Trophoblast cell (in vitro differentiated cells and primary cell): ENCODE data around the gene IL1F10.

Source experiments
- DNase-seq, 2 donors: peaks; one replicate each; pipeline ENCODE4 v3.0.0-alpha.2; 2016
- H2AFZ ChIP-seq: 2 replicates; pipeline ENCODE4 v1.6.1; 2013; ENCODE audit warnings: low read length, moderate library complexity, mild to moderate bottlenecking; ENCODE audit not compliant: insufficient read depth, poor library complexity
- H2AK5ac ChIP-seq: 2 replicates; pipeline ENCODE4 v1.6.1; 2013; ENCODE audit warnings: mild to moderate bottlenecking, low read length
- H2BK120ac ChIP-seq: 2 replicates; pipeline ENCODE4 v1.6.1; 2013; ENCODE audit warnings: low read length, mild to moderate bottlenecking, moderate library complexity; ENCODE audit not compliant: insufficient read depth, poor library complexity
- H2BK12ac ChIP-seq: 2 replicates; pipeline ENCODE4 v1.6.1; 2013; ENCODE audit warnings: mild to moderate bottlenecking, low read length, moderate library complexity
- H2BK5ac ChIP-seq: 2 replicates; pipeline ENCODE4 v1.6.1; 2013; ENCODE audit warnings: low read length, low read depth, moderate library complexity, mild to moderate bottlenecking; ENCODE audit not compliant: poor library complexity
- H3K14ac ChIP-seq: 2 replicates; pipeline ENCODE4 v1.6.1; 2013; ENCODE audit warnings: mild to moderate bottlenecking, low read length
- H3K18ac ChIP-seq: 2 replicates; pipeline ENCODE4 v1.6.1; 2013; ENCODE audit warnings: mild to moderate bottlenecking, low read length
- H3K23ac ChIP-seq: 2 replicates; pipeline ENCODE4 v1.6.1; 2013; ENCODE audit warnings: low read length
- H3K27ac ChIP-seq: 2 replicates; pipeline ENCODE4 v1.5.1; 2013; ENCODE audit warnings: low read depth, mild to moderate bottlenecking, inconsistent platforms, low read length, moderate library complexity
- H3K27me3 ChIP-seq: 2 replicates; pipeline ENCODE4 v1.6.1; 2013; ENCODE audit warnings: inconsistent platforms, mild to moderate bottlenecking, low read length, moderate library complexity; ENCODE audit not compliant: insufficient read depth
- H3K36me3 ChIP-seq, 2 experiments: 1 replicate in 1 of 2; 2 replicates in 1 of 2; pipeline ENCODE4 v1.6.1; 2013; ENCODE audit warnings: low read length in 2 of 2, mild to moderate bottlenecking in 2 of 2, moderate library complexity in 1 of 2; ENCODE audit not compliant: insufficient read depth in 2 of 2, control insufficient read depth in 1 of 2
- H3K4ac ChIP-seq: 2 replicates; pipeline ENCODE4 v1.6.1; 2013; ENCODE audit warnings: low read depth, mild to moderate bottlenecking, low read length, moderate library complexity
- H3K4me1 ChIP-seq, 2 experiments: 1 replicate in 1 of 2; 2 replicates in 1 of 2; pipeline ENCODE4 v1.6.1; 2013; ENCODE audit warnings: low read length in 2 of 2, mild to moderate bottlenecking in 2 of 2, moderate library complexity in 1 of 2; ENCODE audit not compliant: insufficient read depth in 2 of 2, control insufficient read depth in 1 of 2
- H3K4me2 ChIP-seq: 2 replicates; pipeline ENCODE4 v1.6.1; 2013; ENCODE audit warnings: inconsistent platforms, mild to moderate bottlenecking, low read length, moderate library complexity
- H3K4me3 ChIP-seq: 2 replicates; pipeline ENCODE4 v1.5.1; 2013; ENCODE audit warnings: mild to moderate bottlenecking, low read depth, low read length, inconsistent platforms
- H3K79me1 ChIP-seq: one replicate; pipeline ENCODE4 v1.6.1; 2013; ENCODE audit warnings: low read length
- H3K79me2 ChIP-seq: 2 replicates; pipeline ENCODE4 v1.6.1; 2013; ENCODE audit warnings: low read length, mild to moderate bottlenecking; ENCODE audit not compliant: control insufficient read depth, insufficient read depth, poor library complexity
- H3K9ac ChIP-seq: 2 replicates; pipeline ENCODE4 v1.6.1; 2013; ENCODE audit warnings: mild to moderate bottlenecking, low read length
- H3K9me3 ChIP-seq: 2 replicates; pipeline ENCODE4 v1.6.1; 2013; ENCODE audit warnings: low read depth, mild to moderate bottlenecking, control low read depth, inconsistent platforms, low read length; ENCODE audit not compliant: insufficient read depth
- H4K12ac ChIP-seq: 2 replicates; pipeline ENCODE4 v1.6.1; 2013; ENCODE audit warnings: low read depth, mild to moderate bottlenecking, low read length, moderate library complexity
- H4K8ac ChIP-seq: 2 replicates; pipeline ENCODE4 v1.6.1; 2013; ENCODE audit warnings: low read depth, mild to moderate bottlenecking, low read length, moderate library complexity
- H4K91ac ChIP-seq: one replicate; pipeline ENCODE4 v1.6.1; 2013; ENCODE audit warnings: low read depth, mild to moderate bottlenecking, low read length, moderate library complexity
- WGBS: extraction: QIAGEN DNeasy Blood & Tissue Kit; methylation state at CpG from one replicate; pipeline ENCODE4 v1.1.7; 2013; ENCODE audit warnings: missing lambda C conversion rate; ENCODE audit not compliant: insufficient read length, insufficient coverage; ENCODE audit errors: extremely low coverage; 5-methylcytosine and 5-hydroxymethylcytosine counted together

IL1F10 gene

GRCh38 chr2:113118263-113118657 lies 50.5 kb downstream of the IL1F10 start:
- Histone ChIP-seq H3K79me2 (no peaks in the 10 kb centered on the region), H3K23ac (no peak overlapping the region), H2AFZ (no peak overlapping the region), H3K4me3 (no peak overlapping the region), H4K12ac (no peak overlapping the region), H3K14ac (no peak overlapping the region), H4K8ac (no peak overlapping the region), H2BK5ac (no peak overlapping the region), H3K4me2 (no peak overlapping the region), H3K36me3 (no peaks in the 10 kb centered on the region), H3K79me1 (no peaks in the 10 kb centered on the region), H3K9me3 (peaks cover 2% of the 10 kb centered on the region), H3K18ac (no peak overlapping the region), H2AK5ac (no peak overlapping the region), H3K9ac (no peak overlapping the region), H4K91ac (no peak overlapping the region), H2BK12ac (no peak overlapping the region), H3K27ac (no peak overlapping the region), H3K27me3 (no peaks in the 10 kb centered on the region), H2BK120ac (no peak overlapping the region), H3K4ac (no peak overlapping the region), H3K4me1 (peaks cover 5 to 7% of the 10 kb centered on the region in 2 experiments)
- no peak for DNase-seq
- whole genome bisulfite sequencing = no CpG with 5 or more reads among the region's 2 CpGs

- no peak overlapping the region for H4K12ac ChIP-seq
- no peak for DNase-seq
- no peak overlapping the region for H3K9ac ChIP-seq
- peaks cover 2% of the 10 kb centered on the region for H3K9me3 ChIP-seq
- no peak overlapping the region for H2BK5ac ChIP-seq
- H2BK120ac ChIP-seq = no peak overlapping the region
- no peaks in the 10 kb centered on the region for H3K27me3 ChIP-seq
- H3K4me3 ChIP-seq = no peak overlapping the region
- H3K27ac ChIP-seq = no peak overlapping the region
- H2AFZ ChIP-seq = no peak overlapping the region
- no peak overlapping the region for H3K4ac ChIP-seq
- H3K18ac ChIP-seq = no peak overlapping the region
- no peak overlapping the region for H4K91ac ChIP-seq
- no peaks in the 10 kb centered on the region for H3K79me2 ChIP-seq
- no peaks in the 10 kb centered on the region for H3K79me1 ChIP-seq
- H2BK12ac ChIP-seq = no peak overlapping the region
- no peaks in the 10 kb centered on the region for H3K36me3 ChIP-seq
- H4K8ac ChIP-seq = no peak overlapping the region
- no peak overlapping the region for H3K14ac ChIP-seq
- no peak overlapping the region for H3K4me2 ChIP-seq
- no peak overlapping the region for H3K23ac ChIP-seq
- peaks cover 5 to 7% of the 10 kb centered on the region in 2 experiments for H3K4me1 ChIP-seq
- no CpG with 5 or more reads among the region's 2 CpGs for WGBS
- no peak overlapping the region for H2AK5ac ChIP-seq
Measured at GRCh38 chr2:113119111-113119510, 51.3 kb downstream of the IL1F10 start.

DNA sequence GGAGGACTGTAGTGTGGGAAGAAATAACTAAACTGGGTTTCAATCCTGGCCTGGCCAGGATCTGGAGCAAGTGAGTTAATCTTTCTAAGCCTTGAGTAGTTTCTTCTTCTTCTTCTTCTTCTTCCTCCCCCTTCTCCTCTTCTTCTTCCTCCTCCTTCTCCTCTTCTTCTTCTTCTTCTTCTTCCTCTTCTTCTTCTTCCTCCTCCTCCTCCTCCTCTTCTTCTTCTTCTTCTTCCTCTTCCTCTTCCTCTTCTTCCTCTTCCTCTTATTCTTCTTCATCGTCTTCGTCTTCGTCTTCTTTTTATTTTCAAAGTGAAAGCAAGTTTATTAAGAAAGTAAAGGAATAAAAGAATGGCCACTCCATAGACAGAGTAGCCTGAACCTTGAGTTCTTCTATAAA lies 53.1 kb downstream of the IL1F10 start:
- H4K91ac ChIP-seq = no peak overlapping the region
- DNase-seq = no peak
- H3K14ac ChIP-seq = no peak overlapping the region
- no peaks in the 10 kb centered on the region for H3K27me3 ChIP-seq
- H2BK12ac ChIP-seq = no peak overlapping the region
- H3K27ac ChIP-seq = no peak overlapping the region
- H3K4me3 ChIP-seq = no peak overlapping the region
- no peak overlapping the region for H3K23ac ChIP-seq
- no peak overlapping the region for H3K4me2 ChIP-seq
- no peak overlapping the region for H3K9ac ChIP-seq
- H3K79me1 ChIP-seq = no peaks in the 10 kb centered on the region
- no peaks in the 10 kb centered on the region for H3K36me3 ChIP-seq
- H3K79me2 ChIP-seq = no peaks in the 10 kb centered on the region
- no peak overlapping the region for H3K18ac ChIP-seq
- H2BK5ac ChIP-seq = no peak overlapping the region
- H2BK120ac ChIP-seq = no peak overlapping the region
- no peak overlapping the region for H2AFZ ChIP-seq
- no peak overlapping the region for H2AK5ac ChIP-seq
- no peak overlapping the region for H4K12ac ChIP-seq
- WGBS = 75% methylated on average over 2 of the region's 3 CpGs
- H3K9me3 ChIP-seq = peaks cover 2% of the 10 kb centered on the region
- no peak overlapping the region for H3K4ac ChIP-seq
- peaks cover 5 to 7% of the 10 kb centered on the region in 2 experiments for H3K4me1 ChIP-seq
- H4K8ac ChIP-seq = no peak overlapping the region

- Histone ChIP-seq H3K4me1 (peaks cover 5% of the 10 kb centered on the region in 2 experiments), H2BK5ac (no peak overlapping the region), H3K9ac (no peak overlapping the region), H2BK120ac (no peak overlapping the region), H3K4ac (no peak overlapping the region), H2AK5ac (no peak overlapping the region), H3K4me2 (no peak overlapping the region), H3K18ac (no peak overlapping the region), H3K79me2 (no peaks in the 10 kb centered on the region), H3K4me3 (no peak overlapping the region), H3K14ac (no peak overlapping the region), H3K27ac (no peak overlapping the region), H3K36me3 (no peaks in the 10 kb centered on the region), H2BK12ac (no peak overlapping the region), H3K79me1 (no peaks in the 10 kb centered on the region), H3K27me3 (no peaks in the 10 kb centered on the region), H4K12ac (no peak overlapping the region), H3K23ac (no peak overlapping the region), H2AFZ (no peak overlapping the region), H3K9me3 (no peaks in the 10 kb centered on the region), H4K91ac (no peak overlapping the region), H4K8ac (no peak overlapping the region)
- WGBS = 100% methylated on average over 1 of the region's 4 CpGs
- DNase-seq = no peak
Measured at GRCh38 chr2:113122364-113122763, 54.6 kb downstream of the IL1F10 start.
